Measurements from ENCODE around the gene HSPA9.

Gene HSPA9

GRCh38 chr5:138600446-138600845, 25.2 kb upstream of the HSPA9 start:
- H3K4me3 ChIP-seq (ENCODE audit: low read depth, low read length), result no peak overlapping the region
- TF ChIP-seq MYC (IDR thresholded peaks at IDR 0.05; ENCODE audit: low read depth, low read length), result no peak
- no peak for TF ChIP-seq POLR2A (IDR thresholded peaks at IDR 0.05; ENCODE audit: extremely low read depth, insufficient read length)
- DNase-seq (ENCODE audit: low read depth), result no peak

- TF ChIP-seq POLR2A (IDR thresholded peaks at IDR 0.05; ENCODE audit: extremely low read depth, insufficient read length), result no peak
- TF ChIP-seq MYC (IDR thresholded peaks at IDR 0.05; ENCODE audit: low read depth, low read length), result no peak
- TF ChIP-seq CTCF (IDR thresholded peaks at IDR 0.05; ENCODE audit: low read depth, low read length), result no peak
- TF ChIP-seq MAX (IDR thresholded peaks at IDR 0.05; ENCODE audit: low read depth, low read length), result no peak
- DNase-seq (ENCODE audit: low read depth), result peak; percentile 52
- no peak overlapping the region for H3K4me3 ChIP-seq (ENCODE audit: low read depth, low read length)
Observed at GRCh38 chr5:138597661-138598400, 22.6 kb upstream of the HSPA9 start.

- TF ChIP-seq MYC (IDR thresholded peaks at IDR 0.05; ENCODE audit: low read depth, low read length) (no peak), POLR2A (IDR thresholded peaks at IDR 0.05; ENCODE audit: extremely low read depth, insufficient read length) (no peak), MAX (IDR thresholded peaks at IDR 0.05; ENCODE audit: low read depth, low read length) (no peak)
- H3K4me3 ChIP-seq (ENCODE audit: low read depth, low read length), result no peak overlapping the region
- DNase-seq (ENCODE audit: low read depth), result peak; percentile 59
Observed at GRCh38 chr5:138596105-138596881, 21.1 kb upstream of the HSPA9 start.

- TF ChIP-seq CTCF (IDR thresholded peaks at IDR 0.05; ENCODE audit: low read depth, low read length) (no peak), MYC (IDR thresholded peaks at IDR 0.05; ENCODE audit: low read depth, low read length) (no peak), POLR2A (IDR thresholded peaks at IDR 0.05; ENCODE audit: extremely low read depth, insufficient read length) (no peak), MAX (IDR thresholded peaks at IDR 0.05; ENCODE audit: low read depth, low read length) (no peak)
- no peak for DNase-seq (ENCODE audit: low read depth)
- H3K4me3 ChIP-seq (ENCODE audit: low read depth, low read length), result no peak overlapping the region
Observed at GRCh38 chr5:138595180-138595795, 20.1 kb upstream of the HSPA9 start.

- DNase-seq (ENCODE audit: low read depth), result peak; percentile 33
- H3K4me3 ChIP-seq (ENCODE audit: low read depth, low read length), result no peak overlapping the region
- TF ChIP-seq MAX (IDR thresholded peaks at IDR 0.05; ENCODE audit: low read depth, low read length), result no peak
- peak; percentile 69 for TF ChIP-seq CTCF (IDR thresholded peaks at IDR 0.05; ENCODE audit: low read depth, low read length)
- no peak for TF ChIP-seq POLR2A (IDR thresholded peaks at IDR 0.05; ENCODE audit: extremely low read depth, insufficient read length)
- no peak for TF ChIP-seq MYC (IDR thresholded peaks at IDR 0.05; ENCODE audit: low read depth, low read length)
Observed at GRCh38 chr5:138594305-138595058, 19.3 kb upstream of the HSPA9 start.

GRCh38 chr5:138588013-138588788, 13.0 kb upstream of the HSPA9 start:
- H3K4me3 ChIP-seq (ENCODE audit: low read depth, low read length), result no peak overlapping the region
- TF ChIP-seq MAX (IDR thresholded peaks at IDR 0.05; ENCODE audit: low read depth, low read length), result no peak
- TF ChIP-seq MYC (IDR thresholded peaks at IDR 0.05; ENCODE audit: low read depth, low read length), result no peak
- no peak for TF ChIP-seq CTCF (IDR thresholded peaks at IDR 0.05; ENCODE audit: low read depth, low read length)
- no peak for TF ChIP-seq POLR2A (IDR thresholded peaks at IDR 0.05; ENCODE audit: extremely low read depth, insufficient read length)
- no peak for DNase-seq (ENCODE audit: low read depth)
